Kidney (tissue), 14 donors: Measurements from ENCODE around the gene CPED1. TPM values are rescaled to one million over a fixed set of nuclear protein-coding genes. Genes with fewer than 3 reads are reported as not detected.

Experiments
- DNase-seq, 5 donors: peaks; one replicate each; pipeline ENCODE4 v3.0.0-alpha.2; 2013 to 2020
- FAIRE-seq: peaks from 2 replicates; lab custom pipeline; 2012; peaks lifted over from hg19 to GRCh38; lab: Jason Lieb, UNC
- H3K27ac ChIP-seq, 2 donors: one replicate each; pipeline ENCODE4 v1.7.0; 2013; ENCODE audit warnings: low read depth in 2 of 2, low read length in 2 of 2, inconsistent platforms in 1 of 2
- H3K27me3 ChIP-seq: one replicate; pipeline ENCODE4 v1.7.1; 2013; ENCODE audit warnings: low read length, inconsistent platforms; ENCODE audit not compliant: control insufficient read depth, insufficient read depth
- H3K36me3 ChIP-seq, 3 donors: one replicate each; pipeline versions ENCODE4 v1.7.0 to v1.7.1; 2013; ENCODE audit warnings: low read length in 3 of 3, control low read depth in 1 of 3, inconsistent platforms in 1 of 3; ENCODE audit not compliant: insufficient read depth in 3 of 3, control insufficient read depth in 2 of 3
- H3K4me1 ChIP-seq, 3 donors: one replicate each; pipeline versions ENCODE4 v1.7.0 to v1.7.1; 2013; ENCODE audit warnings: low read length in 3 of 3, inconsistent platforms in 1 of 3, low read depth in 1 of 3; ENCODE audit not compliant: control insufficient read depth in 2 of 3, insufficient read depth in 2 of 3
- H3K4me3 ChIP-seq, 3 donors: one replicate each; pipeline versions ENCODE4 v1.7.0 to v1.8.1; 2013; ENCODE audit warnings: low read length in 3 of 3, control low read depth in 1 of 3, inconsistent platforms in 1 of 3
- H3K9ac ChIP-seq, 3 donors: one replicate each; pipeline versions ENCODE4 v1.7.0 to v1.7.1; 2013; ENCODE audit warnings: low read length in 3 of 3, control low read depth in 1 of 3, inconsistent platforms in 1 of 3
- H3K9me3 ChIP-seq, 3 donors: one replicate each; pipeline versions ENCODE4 v1.7.0 to v1.7.1; 2013; ENCODE audit warnings: low read length in 3 of 3, control low read depth in 1 of 3, inconsistent platforms in 1 of 3; ENCODE audit not compliant: control insufficient read depth in 2 of 3, insufficient read depth in 1 of 3
- intact Hi-C: fragments of 100-400 bp; cut with DNase I; formaldehyde crosslinking; loops from one replicate; pipeline ENCODE4 v1.11.1; 2022
- polyA plus RNA-seq: library from polyadenylated mRNA; stranded (reverse); fragments of 350-450 nt; fragmentation: Illumina TruSeq; extraction: RNeasy Lipid Tissue Mini Kit (QIAGEN cat#74804); gene quantifications from one replicate; pipeline ENCODE4 v1.2.3, GENCODE V29; 2014; ENCODE audit warnings: low read depth, low replicate concordance; ENCODE audit not compliant: insufficient read depth
- total RNA-seq: library from RNA; stranded (reverse); fragmentation: NEBNext Ultra II Directional; extraction: Animal tissue kit (Norgen Biotek cat#: 25700); gene quantifications from one replicate; pipeline ENCODE4 v1.2.1, GENCODE V29; 2021
- TF ChIP-seq, protein P1 (sequence below): IDR thresholded peaks from 3 replicates; pipeline ENCODE4 v1.5.1; 2012; ENCODE audit warnings: mild to moderate bottlenecking, moderate library complexity, borderline replicate concordance; ENCODE audit not compliant: insufficient read depth; ENCODE audit errors: extremely low read depth
- donor health status: control.
- donor health status: control.
- donor health status: control.
- donor health status: control.
- donor health status: control.
- donor health status: DM: yes; HTN: yes; CAD: no.
- donor health status: Normal renal cell carcinoma (clear cell type).

The CPED1 gene
- total and polyA plus RNA-seq, 2 donors from 2014 or later, result 2.9 to 16.9 TPM

GRCh38 chr7:121024611-121025010 is 36.1 kb downstream of the CPED1 start:
- Histone ChIP-seq H3K9me3 (no peaks in the 10 kb centered on the region), H3K36me3 (no peaks in the 10 kb centered on the region), H3K9ac (no peak overlapping the region), H3K4me3 (no peak overlapping the region), H3K27ac (no peak overlapping the region), H3K4me1 (peaks cover 0 to 3% (median 0%) of the 10 kb centered on the region in 3 donors), H3K27me3 (no peaks in the 10 kb centered on the region)
- no peak for DNase-seq
- TF ChIP-seq, protein P1, sequence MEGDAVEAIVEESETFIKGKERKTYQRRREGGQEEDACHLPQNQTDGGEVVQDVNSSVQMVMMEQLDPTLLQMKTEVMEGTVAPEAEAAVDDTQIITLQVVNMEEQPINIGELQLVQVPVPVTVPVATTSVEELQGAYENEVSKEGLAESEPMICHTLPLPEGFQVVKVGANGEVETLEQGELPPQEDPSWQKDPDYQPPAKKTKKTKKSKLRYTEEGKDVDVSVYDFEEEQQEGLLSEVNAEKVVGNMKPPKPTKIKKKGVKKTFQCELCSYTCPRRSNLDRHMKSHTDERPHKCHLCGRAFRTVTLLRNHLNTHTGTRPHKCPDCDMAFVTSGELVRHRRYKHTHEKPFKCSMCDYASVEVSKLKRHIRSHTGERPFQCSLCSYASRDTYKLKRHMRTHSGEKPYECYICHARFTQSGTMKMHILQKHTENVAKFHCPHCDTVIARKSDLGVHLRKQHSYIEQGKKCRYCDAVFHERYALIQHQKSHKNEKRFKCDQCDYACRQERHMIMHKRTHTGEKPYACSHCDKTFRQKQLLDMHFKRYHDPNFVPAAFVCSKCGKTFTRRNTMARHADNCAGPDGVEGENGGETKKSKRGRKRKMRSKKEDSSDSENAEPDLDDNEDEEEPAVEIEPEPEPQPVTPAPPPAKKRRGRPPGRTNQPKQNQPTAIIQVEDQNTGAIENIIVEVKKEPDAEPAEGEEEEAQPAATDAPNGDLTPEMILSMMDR, result no peak
- FAIRE-seq, result no peak
- intact Hi-C loops, result no loop called here

- H3K4me3 ChIP-seq, result no peak overlapping the region
- TF ChIP-seq, protein P1, result no peak
- H3K27me3 ChIP-seq, result no peaks in the 10 kb centered on the region
- FAIRE-seq (no peak), DNase-seq (no peak)
- intact Hi-C loops, result no loop called here
- H3K9me3 ChIP-seq, result no peaks in the 10 kb centered on the region
- no peak overlapping the region for H3K9ac ChIP-seq
- no peaks in the 10 kb centered on the region for H3K36me3 ChIP-seq
- peaks cover 0 to 3% (median 0%) of the 10 kb centered on the region in 3 donors for H3K4me1 ChIP-seq
- H3K27ac ChIP-seq, result no peak overlapping the region
These were observed 37.6 kb downstream of the CPED1 start for GRCh38 chr7:121026159-121026558.

DNA sequence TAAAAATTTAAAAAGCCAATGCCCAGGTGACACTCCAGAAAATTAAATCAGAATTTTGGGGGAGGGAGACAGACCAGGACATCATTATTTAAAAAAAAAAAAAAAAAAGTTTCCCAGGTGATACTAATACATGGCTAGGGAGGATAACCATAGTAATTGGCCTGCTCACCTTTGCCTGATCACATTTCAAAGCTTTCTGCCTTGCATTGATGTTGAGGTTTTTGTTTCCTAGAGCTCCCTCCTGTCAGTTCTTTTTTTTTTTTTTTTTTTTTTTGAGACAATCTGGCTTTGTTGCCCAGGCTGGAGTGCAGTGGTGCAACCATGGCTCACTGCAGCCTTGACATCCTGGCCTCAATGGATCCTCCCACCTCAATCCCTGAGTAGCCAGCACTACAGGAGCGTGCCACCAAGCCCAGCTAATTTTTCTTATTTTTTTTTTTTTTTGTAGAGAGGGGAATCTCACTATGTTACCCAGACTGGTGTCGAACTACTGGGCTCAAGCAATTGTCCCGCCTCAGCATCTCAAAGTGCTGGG is 38.1 kb downstream of the CPED1 start:
- Histone ChIP-seq H3K27ac (no peak overlapping the region), H3K4me1 (peaks cover 0 to 3% (median 0%) of the 10 kb centered on the region in 3 donors), H3K4me3 (no peak overlapping the region), H3K9ac (no peak overlapping the region), H3K36me3 (no peaks in the 10 kb centered on the region), H3K27me3 (no peaks in the 10 kb centered on the region), H3K9me3 (no peaks in the 10 kb centered on the region)
- TF ChIP-seq, protein P1, result no peak
- intact Hi-C loops, result no loop called here
- FAIRE-seq (no peak), DNase-seq (no peak)
